DOHH2 (cell line): Measurements from ENCODE around the gene LRSAM1.
A peak's percentile ranks its signal among the peaks of the same experiment; 100 is the strongest.

Experiments
- H3F3A ChIP-seq: fragments of 200-600 bp; sonication (generic), shearing (Covaris generic); 2 replicates; pipeline ENCODE4 v1.6.0; 2016; ENCODE audit warnings: antibody characterized with exemption, mild to moderate bottlenecking; ENCODE audit not compliant: control insufficient read depth, insufficient read depth
- H3K27ac ChIP-seq: fragments of 200-600 bp; sonication (generic); 2 replicates; pipeline ENCODE4 v1.5.1; 2014; ENCODE audit warnings: low read depth, mild to moderate bottlenecking, low read length, moderate library complexity
- H3K27me3 ChIP-seq: fragments of 200-600 bp; sonication (generic); 2 replicates; pipeline ENCODE4 v1.6.1; 2014; ENCODE audit warnings: mild to moderate bottlenecking, low read length, mixed read lengths; ENCODE audit not compliant: control insufficient read depth
- H3K36me3 ChIP-seq: fragments of 200-600 bp; sonication (generic); 2 replicates; pipeline ENCODE4 v1.6.1; 2014; ENCODE audit warnings: mild to moderate bottlenecking, low read length, moderate library complexity, mixed read lengths; ENCODE audit not compliant: control insufficient read depth
- H3K4me1 ChIP-seq: fragments of 200-600 bp; sonication (generic); 2 replicates; pipeline ENCODE4 v1.6.1; 2014; ENCODE audit warnings: mild to moderate bottlenecking, low read length, mixed read lengths; ENCODE audit not compliant: control insufficient read depth
- H3K4me2 ChIP-seq: fragments of 200-600 bp; sonication (generic); 2 replicates; pipeline ENCODE4 v1.6.0; 2014; ENCODE audit warnings: mild to moderate bottlenecking, low read length, moderate library complexity
- H3K4me3 ChIP-seq: fragments of 200-600 bp; sonication (generic); 2 replicates; pipeline ENCODE4 v1.5.1; 2014; ENCODE audit warnings: mild to moderate bottlenecking, low read length, mixed read lengths
- H3K79me2 ChIP-seq: fragments of 200-600 bp; sonication (generic); 2 replicates; pipeline ENCODE4 v1.6.1; 2014; ENCODE audit warnings: mild to moderate bottlenecking, low read length, mixed read lengths; ENCODE audit not compliant: control insufficient read depth
- H3K9me2 ChIP-seq: fragments of 200-600 bp; sonication (generic); replicated peaks from 2 replicates; pipeline ENCODE4 v1.6.1; 2014; ENCODE audit warnings: mild to moderate bottlenecking, low read length, mixed read lengths; ENCODE audit not compliant: control insufficient read depth
- H3K9me3 ChIP-seq: fragments of 200-600 bp; sonication (generic); 2 replicates; pipeline ENCODE4 v1.6.1; 2014; ENCODE audit warnings: antibody characterized with exemption, low read length, mixed read lengths; ENCODE audit not compliant: control insufficient read depth, insufficient read depth
- H4K20me1 ChIP-seq: fragments of 200-600 bp; sonication (generic); 2 replicates; pipeline ENCODE4 v1.6.0; 2014; ENCODE audit warnings: low read depth, mild to moderate bottlenecking, antibody characterized with exemption, low read length, moderate library complexity; ENCODE audit not compliant: control insufficient read depth, insufficient read depth
- EZH2phosphoT487 ChIP-seq: fragments of 200-600 bp; sonication (generic); IDR thresholded peaks from 2 replicates; pipeline ENCODE4 v1.6.1; 2017; ENCODE audit warnings: borderline replicate concordance, mild to moderate bottlenecking, antibody characterized with exemption, low read length, moderate library complexity, mixed read lengths
- TF ChIP-seq, protein P1 (sequence below): fragments of 200-600 bp; sonication (generic); IDR thresholded peaks from one replicate; pipeline ENCODE4 v1.5.1; 2014; ENCODE audit warnings: antibody characterized with exemption, mild to moderate bottlenecking, low read depth, low read length; ENCODE audit not compliant: poor library complexity, severe bottlenecking

Gene LRSAM1

DNA sequence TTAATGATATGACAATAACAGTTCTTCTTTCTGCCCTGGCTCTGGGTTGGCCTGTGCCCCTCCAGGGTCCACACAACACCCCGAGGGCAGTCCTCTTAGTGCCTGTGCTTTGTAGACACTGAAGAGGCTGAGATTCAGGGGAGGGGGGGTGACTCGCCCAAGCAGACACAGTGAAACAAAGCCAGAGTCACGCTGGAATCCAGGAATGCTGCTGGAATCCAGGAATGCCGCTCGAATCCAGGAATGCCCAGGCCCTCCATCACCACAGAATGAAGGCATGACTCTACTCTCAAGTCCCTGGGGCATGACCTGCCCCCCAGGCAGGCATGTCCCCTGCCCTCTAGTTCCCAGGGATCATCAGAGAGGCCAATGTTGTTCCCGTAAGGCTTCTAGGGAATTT lies 73.1 kb downstream of the LRSAM1 start:
- Histone ChIP-seq H3K4me1 (no peaks in the 10 kb centered on the region), H3K4me3 (no peak overlapping the region), H3K9me3 (peaks cover 47% of the 10 kb centered on the region), H3K9me2 (no peaks in the 10 kb centered on the region), H3K36me3 (no peaks in the 10 kb centered on the region), H4K20me1 (no peaks in the 10 kb centered on the region), H3K79me2 (no peaks in the 10 kb centered on the region), H3K27me3 (no peaks in the 10 kb centered on the region), H3K4me2 (no peak overlapping the region), H3K27ac (no peak overlapping the region), H3F3A (no peaks in the 10 kb centered on the region)
- TF ChIP-seq EZH2phosphoT487: no peak
- TF ChIP-seq, protein P1, sequence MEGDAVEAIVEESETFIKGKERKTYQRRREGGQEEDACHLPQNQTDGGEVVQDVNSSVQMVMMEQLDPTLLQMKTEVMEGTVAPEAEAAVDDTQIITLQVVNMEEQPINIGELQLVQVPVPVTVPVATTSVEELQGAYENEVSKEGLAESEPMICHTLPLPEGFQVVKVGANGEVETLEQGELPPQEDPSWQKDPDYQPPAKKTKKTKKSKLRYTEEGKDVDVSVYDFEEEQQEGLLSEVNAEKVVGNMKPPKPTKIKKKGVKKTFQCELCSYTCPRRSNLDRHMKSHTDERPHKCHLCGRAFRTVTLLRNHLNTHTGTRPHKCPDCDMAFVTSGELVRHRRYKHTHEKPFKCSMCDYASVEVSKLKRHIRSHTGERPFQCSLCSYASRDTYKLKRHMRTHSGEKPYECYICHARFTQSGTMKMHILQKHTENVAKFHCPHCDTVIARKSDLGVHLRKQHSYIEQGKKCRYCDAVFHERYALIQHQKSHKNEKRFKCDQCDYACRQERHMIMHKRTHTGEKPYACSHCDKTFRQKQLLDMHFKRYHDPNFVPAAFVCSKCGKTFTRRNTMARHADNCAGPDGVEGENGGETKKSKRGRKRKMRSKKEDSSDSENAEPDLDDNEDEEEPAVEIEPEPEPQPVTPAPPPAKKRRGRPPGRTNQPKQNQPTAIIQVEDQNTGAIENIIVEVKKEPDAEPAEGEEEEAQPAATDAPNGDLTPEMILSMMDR: no peak

DNA sequence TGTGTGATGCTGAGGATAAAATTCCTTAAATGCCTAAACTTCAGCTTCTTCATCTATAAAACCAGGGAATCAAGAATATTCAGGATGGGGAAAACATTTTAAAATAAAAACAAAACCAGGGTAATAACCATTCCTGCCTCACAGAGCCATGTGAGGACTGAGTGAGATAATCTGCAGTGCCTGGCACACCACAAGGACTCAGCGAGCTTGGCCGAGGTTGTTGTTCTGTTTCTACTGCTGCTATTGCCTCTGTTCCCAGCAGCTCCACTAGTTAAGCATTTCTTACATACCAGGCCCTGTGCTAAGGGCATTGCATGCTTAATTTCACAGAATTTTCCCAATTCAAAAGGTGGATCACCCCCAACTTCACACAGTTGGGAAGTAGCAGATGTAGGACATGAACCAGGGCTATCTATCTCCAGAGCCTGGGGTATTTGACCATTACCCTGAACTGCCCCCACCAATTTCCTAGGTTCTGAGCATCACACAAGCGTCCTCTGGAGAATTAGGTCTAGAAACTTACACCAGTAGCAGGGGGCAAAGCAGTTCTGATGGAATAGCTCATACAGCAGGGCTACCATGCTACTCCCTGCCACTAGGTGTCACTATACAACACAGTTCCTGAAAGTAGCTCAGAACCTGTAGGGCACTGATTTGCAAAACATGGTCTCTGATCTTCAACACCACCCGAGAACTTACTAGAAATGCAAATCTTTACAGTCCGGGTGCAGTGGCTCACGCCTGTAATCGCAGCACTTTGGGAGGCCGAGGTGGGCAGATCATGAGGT lies 74.3 kb downstream of the LRSAM1 start:
- no peaks in the 10 kb centered on the region for H3K9me2 ChIP-seq
- H3K36me3 ChIP-seq: no peaks in the 10 kb centered on the region
- H3F3A ChIP-seq: no peaks in the 10 kb centered on the region
- no peaks in the 10 kb centered on the region for H4K20me1 ChIP-seq
- no peaks in the 10 kb centered on the region for H3K27me3 ChIP-seq
- no peak overlapping the region for H3K27ac ChIP-seq
- no peaks in the 10 kb centered on the region for H3K79me2 ChIP-seq
- no peak overlapping the region for H3K4me3 ChIP-seq
- no peak overlapping the region for H3K4me2 ChIP-seq
- TF ChIP-seq, protein P1: peak; percentile 67
- no peak for TF ChIP-seq EZH2phosphoT487
- peaks cover 47% of the 10 kb centered on the region for H3K9me3 ChIP-seq
- no peaks in the 10 kb centered on the region for H3K4me1 ChIP-seq

DNA sequence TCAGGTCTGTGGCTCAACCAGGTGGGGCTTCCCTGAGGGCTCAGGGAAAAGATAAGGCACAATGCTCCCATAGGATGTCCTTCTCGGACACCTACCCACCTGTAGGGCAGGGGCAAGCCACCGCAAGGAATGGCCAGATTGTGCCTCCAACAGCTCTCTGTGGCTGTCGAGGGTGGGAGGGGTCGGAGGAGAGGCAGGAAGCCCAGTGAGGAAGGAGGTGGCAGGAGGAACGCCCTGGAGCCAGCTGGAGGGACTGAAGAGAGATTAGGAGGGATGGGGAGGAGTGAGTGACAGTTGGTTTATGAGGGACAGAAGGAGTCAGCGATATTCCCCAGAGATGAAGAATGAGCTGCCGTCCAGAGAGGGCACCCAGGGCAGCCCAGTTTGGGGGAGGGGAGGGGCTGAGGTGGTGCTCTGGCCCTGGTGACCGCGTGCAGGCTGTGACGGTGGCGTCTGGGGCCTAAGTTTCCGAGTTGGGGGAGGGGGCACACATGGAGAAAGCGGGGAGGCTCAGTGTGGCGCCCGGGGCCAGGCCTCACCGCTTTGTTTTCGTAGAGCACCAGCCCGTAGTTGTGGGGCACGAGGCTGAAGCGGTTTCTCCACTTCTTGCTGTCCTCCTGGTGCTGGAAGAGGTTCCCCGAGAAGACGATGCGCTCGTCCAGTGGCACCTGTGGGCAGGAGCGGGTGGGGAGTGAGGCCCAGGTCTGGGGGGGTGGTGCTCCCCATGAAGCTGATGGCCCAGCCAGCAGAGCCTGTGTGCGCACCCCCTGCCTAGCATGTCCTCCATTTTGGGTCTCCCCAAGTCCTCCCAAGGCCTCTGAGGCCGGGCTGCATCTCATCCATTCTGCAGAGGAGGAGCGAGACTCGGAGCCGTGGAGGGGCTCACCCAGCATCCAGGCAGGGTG lies 75.6 kb downstream of the LRSAM1 start:
- Histone ChIP-seq H4K20me1 (no peaks in the 10 kb centered on the region), H3K79me2 (no peaks in the 10 kb centered on the region), H3K9me2 (no peaks in the 10 kb centered on the region), H3K4me3 (no peak overlapping the region), H3K27ac (no peak overlapping the region), H3K36me3 (no peaks in the 10 kb centered on the region), H3K27me3 (no peaks in the 10 kb centered on the region), H3F3A (no peaks in the 10 kb centered on the region), H3K9me3 (peaks cover 43% of the 10 kb centered on the region), H3K4me1 (no peaks in the 10 kb centered on the region), H3K4me2 (no peak overlapping the region)
- TF ChIP-seq EZH2phosphoT487: no peak
